Measurements from ENCODE around the gene SOX4. TPM values are rescaled to one million over a fixed set of nuclear protein-coding genes. Genes with fewer than 3 reads are reported as not detected.

SOX4 gene
- total RNA-seq, 2 donors from 2014 or later, result 0.97 to 1.7 TPM

GRCh38 chr6:21596145-21596948, 2.8 kb downstream of the SOX4 start:
- ATAC-seq, result no peak
- Mint-ChIP-seq H3K36me3 (ENCODE audit: low read depth) (no peaks in the 10 kb centered on the region), H3K4me1 (peaks cover 19% of the 10 kb centered on the region), H3K27ac (peak overlapping the region; percentile 78), H3K27me3 (peaks cover 50% of the 10 kb centered on the region), H3K4me3 (peak overlapping the region; percentile 92)
- H3K9me3 ChIP-seq (ENCODE audit: control insufficient read depth, low read length, poor library complexity, severe bottlenecking), result peaks cover 7% of the 10 kb centered on the region
- peak in 2 of 3 donors; percentile 13 to 19 for DNase-seq

GRCh38 chr6:21596949-21597682, 3.6 kb downstream of the SOX4 start:
- H3K9me3 ChIP-seq (ENCODE audit: control insufficient read depth, low read length, poor library complexity, severe bottlenecking), result peaks cover 7% of the 10 kb centered on the region
- peak overlapping the region; percentile 78 for H3K27ac Mint-ChIP-seq
- H3K36me3 Mint-ChIP-seq (ENCODE audit: low read depth), result no peaks in the 10 kb centered on the region
- H3K4me1 Mint-ChIP-seq, result peaks cover 19% of the 10 kb centered on the region
- no peak for DNase-seq
- H3K27me3 Mint-ChIP-seq, result peaks cover 57% of the 10 kb centered on the region
- no peak for ATAC-seq
- peak overlapping the region; percentile 92 for H3K4me3 Mint-ChIP-seq

- H3K27ac Mint-ChIP-seq, result no peak overlapping the region
- H3K9me3 ChIP-seq (ENCODE audit: control insufficient read depth, low read length, poor library complexity, severe bottlenecking), result peaks cover 7% of the 10 kb centered on the region
- H3K4me1 Mint-ChIP-seq, result peaks cover 19% of the 10 kb centered on the region
- peak overlapping the region; percentile 1 for H3K4me3 Mint-ChIP-seq
- DNase-seq, result no peak
- H3K36me3 Mint-ChIP-seq (ENCODE audit: low read depth), result no peaks in the 10 kb centered on the region
- H3K27me3 Mint-ChIP-seq, result peaks cover 57% of the 10 kb centered on the region
- no peak for ATAC-seq
Measured at GRCh38 chr6:21597801-21598673, 4.5 kb downstream of the SOX4 start.

GRCh38 chr6:21598674-21599023, 5.1 kb downstream of the SOX4 start:
- Mint-ChIP-seq H3K27me3 (peaks cover 57% of the 10 kb centered on the region), H3K4me1 (peaks cover 19% of the 10 kb centered on the region), H3K27ac (no peak overlapping the region), H3K36me3 (ENCODE audit: low read depth) (no peaks in the 10 kb centered on the region), H3K4me3 (no peak overlapping the region)
- ATAC-seq (no peak), DNase-seq (no peak)
- peaks cover 6% of the 10 kb centered on the region for H3K9me3 ChIP-seq (ENCODE audit: control insufficient read depth, low read length, poor library complexity, severe bottlenecking)

GRCh38 chr6:21599051-21599696, 5.6 kb downstream of the SOX4 start:
- Mint-ChIP-seq H3K27ac (no peak overlapping the region), H3K4me3 (no peak overlapping the region), H3K27me3 (peaks cover 61% of the 10 kb centered on the region), H3K4me1 (peaks cover 19% of the 10 kb centered on the region), H3K36me3 (ENCODE audit: low read depth) (no peaks in the 10 kb centered on the region)
- DNase-seq (no peak), ATAC-seq (no peak)
- H3K9me3 ChIP-seq (ENCODE audit: control insufficient read depth, low read length, poor library complexity, severe bottlenecking), result peaks cover 3% of the 10 kb centered on the region

GRCh38 chr6:21601339-21601923, 7.9 kb downstream of the SOX4 start:
- peaks cover 6% of the 10 kb centered on the region for H3K4me1 Mint-ChIP-seq
- ATAC-seq (no peak), DNase-seq (no peak)
- no peaks in the 10 kb centered on the region for H3K36me3 Mint-ChIP-seq (ENCODE audit: low read depth)
- peaks cover 3% of the 10 kb centered on the region for H3K9me3 ChIP-seq (ENCODE audit: control insufficient read depth, low read length, poor library complexity, severe bottlenecking)
- H3K4me3 Mint-ChIP-seq, result no peak overlapping the region
- H3K27ac Mint-ChIP-seq, result no peak overlapping the region
- peaks cover 64% of the 10 kb centered on the region for H3K27me3 Mint-ChIP-seq

- Mint-ChIP-seq H3K4me3 (no peak overlapping the region), H3K4me1 (peaks cover 3% of the 10 kb centered on the region), H3K27ac (no peak overlapping the region), H3K27me3 (peaks cover 64% of the 10 kb centered on the region), H3K36me3 (ENCODE audit: low read depth) (no peaks in the 10 kb centered on the region)
- no peak for ATAC-seq
- H3K9me3 ChIP-seq (ENCODE audit: control insufficient read depth, low read length, poor library complexity, severe bottlenecking), result peaks cover 3% of the 10 kb centered on the region
- no peak for DNase-seq
Measured at GRCh38 chr6:21601932-21602390, 8.4 kb downstream of the SOX4 start.

- Mint-ChIP-seq H3K27me3 (peaks cover 57% of the 10 kb centered on the region), H3K36me3 (ENCODE audit: low read depth) (no peaks in the 10 kb centered on the region), H3K4me3 (no peak overlapping the region), H3K4me1 (no peaks in the 10 kb centered on the region), H3K27ac (no peak overlapping the region)
- DNase-seq (no peak), ATAC-seq (no peak)
- peaks cover 3% of the 10 kb centered on the region for H3K9me3 ChIP-seq (ENCODE audit: control insufficient read depth, low read length, poor library complexity, severe bottlenecking)
Measured at GRCh38 chr6:21603082-21603952, 9.8 kb downstream of the SOX4 start.

- DNase-seq (no peak), ATAC-seq (no peak)
- Mint-ChIP-seq H3K27ac (no peak overlapping the region), H3K36me3 (ENCODE audit: low read depth) (no peaks in the 10 kb centered on the region), H3K4me1 (no peaks in the 10 kb centered on the region), H3K27me3 (peaks cover 49% of the 10 kb centered on the region), H3K4me3 (no peak overlapping the region)
- no peaks in the 10 kb centered on the region for H3K9me3 ChIP-seq (ENCODE audit: control insufficient read depth, low read length, poor library complexity, severe bottlenecking)
Measured at GRCh38 chr6:21604081-21604480, 10.5 kb downstream of the SOX4 start.

GRCh38 chr6:21605166-21605565, 11.6 kb downstream of the SOX4 start:
- H3K4me1 Mint-ChIP-seq, result no peaks in the 10 kb centered on the region
- H3K27me3 Mint-ChIP-seq, result peaks cover 40% of the 10 kb centered on the region

GRCh38 chr6:21608601-21609000, 15.1 kb downstream of the SOX4 start:
- ATAC-seq, result no peak
- H3K36me3 Mint-ChIP-seq (ENCODE audit: low read depth), result no peaks in the 10 kb centered on the region

More at GRCh38 chr6:21605166-21605565, 11.6 kb downstream of the SOX4 start:
- no peak for ATAC-seq
- no peaks in the 10 kb centered on the region for H3K9me3 ChIP-seq (ENCODE audit: control insufficient read depth, low read length, poor library complexity, severe bottlenecking)
- H3K27ac Mint-ChIP-seq, result no peak overlapping the region
- no peaks in the 10 kb centered on the region for H3K36me3 Mint-ChIP-seq (ENCODE audit: low read depth)
- no peak overlapping the region for H3K4me3 Mint-ChIP-seq
- no peak for DNase-seq

More at GRCh38 chr6:21608601-21609000, 15.1 kb downstream of the SOX4 start:
- H3K27ac Mint-ChIP-seq, result no peak overlapping the region
- no peak overlapping the region for H3K4me3 Mint-ChIP-seq
- no peaks in the 10 kb centered on the region for H3K9me3 ChIP-seq (ENCODE audit: control insufficient read depth, low read length, poor library complexity, severe bottlenecking)
- DNase-seq, result no peak
- H3K27me3 Mint-ChIP-seq, result peaks cover 31% of the 10 kb centered on the region
- no peaks in the 10 kb centered on the region for H3K4me1 Mint-ChIP-seq

Measured in T-helper 17 cell (primary cell).